HepG2 (cell line): ENCODE results near the gene CADM4. TPM values are rescaled to one million over a fixed set of nuclear protein-coding genes. Genes with fewer than 3 reads are reported as not detected.

Experiments used
- AKAP8 ChIP-seq: sonication (generic); formaldehyde crosslinking; IDR thresholded peaks from 2 replicates; pipeline ENCODE4 v1.5.1; 2020; ENCODE audit warnings: mild to moderate bottlenecking, missing genetic modification reagents
- CHD4 ChIP-seq: fragments of 200-600 bp; sonication (generic); IDR thresholded peaks from 2 replicates; pipeline ENCODE4 v1.7.0; 2017; ENCODE audit warnings: mild to moderate bottlenecking, low read length, borderline replicate concordance
- ETV6 ChIP-seq: sonication (generic); formaldehyde crosslinking; conservative IDR thresholded peaks from 2 replicates; pipeline ENCODE4 v1.4.0; 2020; ENCODE audit warnings: missing genetic modification reagents
- GATAD2A ChIP-seq: IDR thresholded peaks from 2 replicates; pipeline ENCODE4 v1.6.1; 2016
- HMG20A ChIP-seq: IDR thresholded peaks from 2 replicates; pipeline ENCODE4 v1.6.1; 2016; ENCODE audit warnings: borderline replicate concordance
- HNRNPL ChIP-seq: fragments of 200-400 bp; formaldehyde crosslinking; IDR thresholded peaks from 2 replicates; pipeline ENCODE4 v1.6.1; 2017; ENCODE audit warnings: mild to moderate bottlenecking, low read depth, low read length
- RBFOX2 ChIP-seq: fragments of 200-400 bp; formaldehyde crosslinking; IDR thresholded peaks from 2 replicates; pipeline ENCODE4 v1.6.1; 2017; ENCODE audit warnings: low read depth, mild to moderate bottlenecking, low read length
- RFX1 ChIP-seq: fragments of 450-650 bp; IDR thresholded peaks from 2 replicates; pipeline ENCODE4 v1.6.1; 2017
- U2AF2 ChIP-seq: fragments of 200-400 bp; formaldehyde crosslinking; IDR thresholded peaks from 2 replicates; pipeline ENCODE4 v1.6.1; 2017; ENCODE audit warnings: low read depth, mild to moderate bottlenecking, low read length
- ZNF563 ChIP-seq: sonication (generic); formaldehyde crosslinking; IDR thresholded peaks from 2 replicates; pipeline ENCODE4 v1.8.0; 2022; ENCODE audit warnings: mild to moderate bottlenecking, moderate library complexity, missing genetic modification reagents
- ZNF670 ChIP-seq: sonication (generic); formaldehyde crosslinking; IDR thresholded peaks from 2 replicates; pipeline ENCODE4 v1.8.0; 2022; ENCODE audit warnings: mild to moderate bottlenecking, missing genetic modification reagents, borderline replicate concordance
- ZNF747 ChIP-seq: sonication (generic); formaldehyde crosslinking; IDR thresholded peaks from 2 replicates; pipeline ENCODE4 v1.8.1; 2023; ENCODE audit warnings: missing genetic modification reagents, mild to moderate bottlenecking, borderline replicate concordance
- polyA plus RNA-seq, 8 experiments: library from polyadenylated mRNA; depleted of rRNA in 3 of 8; stranded (reverse) in 7 of 8; unstranded in 1 of 8; fragments of >200 nt; fragmentation: Illumina TruSeq in 4 of 8; extraction: Trizol in 4 of 8; gene quantifications; 2 replicates each; pipeline versions ENCODE4 v1.2.1 to v1.2.3, GENCODE V29; 2011 to 2016; ENCODE audit warnings: low read depth in 4 of 8, missing spikeins in 1 of 8, mixed read lengths in 1 of 8; ENCODE audit not compliant: insufficient read depth in 1 of 8
- total RNA-seq, 5 experiments: library from RNA; depleted of rRNA; stranded (reverse); fragments of >200 nt; fragmentation: Illumina TruSeq; extraction: Trizol; gene quantifications; 2 replicates each; pipeline ENCODE4 v1.2.3, GENCODE V29; 2016; ENCODE audit warnings: low read depth in 1 of 5
- TF ChIP-seq, protein P1 (sequence below): IDR thresholded peaks from 2 replicates; pipeline ENCODE4 v1.6.1; 2016; ENCODE audit warnings: mild to moderate bottlenecking
- TF ChIP-seq, protein P2 (sequence below): sonication (generic); formaldehyde crosslinking; IDR thresholded peaks from 2 replicates; pipeline ENCODE4 v1.8.0; 2022; ENCODE audit warnings: mild to moderate bottlenecking, missing genetic modification reagents
- TF ChIP-seq, protein P3 (sequence below): IDR thresholded peaks from 2 replicates; pipeline ENCODE4 v1.6.1; 2016; ENCODE audit warnings: low read depth, missing genetic modification reagents, missing compliant biosample characterization
- TF ChIP-seq, protein P4 (sequence below): sonication (generic); formaldehyde crosslinking; IDR thresholded peaks from 2 replicates; pipeline ENCODE4 v1.5.0; 2020; ENCODE audit warnings: mild to moderate bottlenecking, missing genetic modification reagents, borderline replicate concordance
- TF ChIP-seq, protein P5 (sequence below), 2 experiments: IDR thresholded peaks; 2 replicates each; pipeline ENCODE4 v1.6.1; 2011 to 2012; ENCODE audit warnings: low read length in 2 of 2, borderline replicate concordance in 1 of 2, low read depth in 1 of 2, mild to moderate bottlenecking in 1 of 2, moderate library complexity in 1 of 2

Gene CADM4
- total and polyA plus RNA-seq, 2 of the 13 experiments (the other 11 are each of a cell fraction or from before 2014, with no cell fraction given), result 8.5 to 16.0 TPM

DNA sequence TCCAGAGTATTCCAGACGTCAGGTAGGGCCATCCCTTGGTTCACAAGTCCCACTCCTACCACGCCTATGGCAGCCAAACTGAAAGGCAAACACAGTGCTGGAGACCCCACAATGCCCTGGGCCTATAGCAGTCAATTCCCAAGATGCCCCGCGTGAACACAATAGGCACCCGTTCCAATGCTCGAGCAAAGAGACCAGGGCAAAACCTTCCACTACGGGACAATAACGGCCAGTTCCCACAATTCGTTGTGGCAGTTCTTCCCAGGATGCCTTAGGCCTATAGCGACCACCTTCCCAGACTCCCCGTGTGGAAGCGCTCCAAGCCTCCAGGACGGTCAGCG is 20.8 kb downstream of the CADM4 start (continued):
- TF ChIP-seq ZNF563 (no peak), U2AF2 (no peak), RBFOX2 (no peak), CHD4 (peak; percentile 43; the same call in 1 of the 2 replicates), ZNF670 (CRISPR knock-in tag) (no peak), HMG20A (no peak), HNRNPL (0 out of 2 replicates have a peak, but pooled peaks have one; percentile 13), GATAD2A (CRISPR knock-in tag) (peak; percentile 20; the same call in 1 of the 2 replicates), ZNF747 (CRISPR knock-in tag) (0 out of 2 replicates have a peak, but pooled peaks have one; percentile 16), RFX1 (no peak), AKAP8 (no peak), ETV6 (CRISPR knock-in tag) (no peak)
- TF ChIP-seq, protein P1, sequence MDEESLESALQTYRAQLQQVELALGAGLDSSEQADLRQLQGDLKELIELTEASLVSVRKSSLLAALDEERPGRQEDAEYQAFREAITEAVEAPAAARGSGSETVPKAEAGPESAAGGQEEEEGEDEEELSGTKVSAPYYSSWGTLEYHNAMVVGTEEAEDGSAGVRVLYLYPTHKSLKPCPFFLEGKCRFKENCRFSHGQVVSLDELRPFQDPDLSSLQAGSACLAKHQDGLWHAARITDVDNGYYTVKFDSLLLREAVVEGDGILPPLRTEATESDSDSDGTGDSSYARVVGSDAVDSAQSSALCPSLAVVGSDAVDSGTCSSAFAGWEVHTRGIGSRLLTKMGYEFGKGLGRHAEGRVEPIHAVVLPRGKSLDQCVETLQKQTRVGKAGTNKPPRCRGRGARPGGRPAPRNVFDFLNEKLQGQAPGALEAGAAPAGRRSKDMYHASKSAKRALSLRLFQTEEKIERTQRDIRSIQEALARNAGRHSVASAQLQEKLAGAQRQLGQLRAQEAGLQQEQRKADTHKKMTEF (CRISPR knock-in tag), result no peak
- TF ChIP-seq, protein P2, sequence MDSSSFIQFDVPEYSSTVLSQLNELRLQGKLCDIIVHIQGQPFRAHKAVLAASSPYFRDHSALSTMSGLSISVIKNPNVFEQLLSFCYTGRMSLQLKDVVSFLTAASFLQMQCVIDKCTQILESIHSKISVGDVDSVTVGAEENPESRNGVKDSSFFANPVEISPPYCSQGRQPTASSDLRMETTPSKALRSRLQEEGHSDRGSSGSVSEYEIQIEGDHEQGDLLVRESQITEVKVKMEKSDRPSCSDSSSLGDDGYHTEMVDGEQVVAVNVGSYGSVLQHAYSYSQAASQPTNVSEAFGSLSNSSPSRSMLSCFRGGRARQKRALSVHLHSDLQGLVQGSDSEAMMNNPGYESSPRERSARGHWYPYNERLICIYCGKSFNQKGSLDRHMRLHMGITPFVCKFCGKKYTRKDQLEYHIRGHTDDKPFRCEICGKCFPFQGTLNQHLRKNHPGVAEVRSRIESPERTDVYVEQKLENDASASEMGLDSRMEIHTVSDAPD (CRISPR knock-in tag), result no peak
- TF ChIP-seq, protein P3, sequence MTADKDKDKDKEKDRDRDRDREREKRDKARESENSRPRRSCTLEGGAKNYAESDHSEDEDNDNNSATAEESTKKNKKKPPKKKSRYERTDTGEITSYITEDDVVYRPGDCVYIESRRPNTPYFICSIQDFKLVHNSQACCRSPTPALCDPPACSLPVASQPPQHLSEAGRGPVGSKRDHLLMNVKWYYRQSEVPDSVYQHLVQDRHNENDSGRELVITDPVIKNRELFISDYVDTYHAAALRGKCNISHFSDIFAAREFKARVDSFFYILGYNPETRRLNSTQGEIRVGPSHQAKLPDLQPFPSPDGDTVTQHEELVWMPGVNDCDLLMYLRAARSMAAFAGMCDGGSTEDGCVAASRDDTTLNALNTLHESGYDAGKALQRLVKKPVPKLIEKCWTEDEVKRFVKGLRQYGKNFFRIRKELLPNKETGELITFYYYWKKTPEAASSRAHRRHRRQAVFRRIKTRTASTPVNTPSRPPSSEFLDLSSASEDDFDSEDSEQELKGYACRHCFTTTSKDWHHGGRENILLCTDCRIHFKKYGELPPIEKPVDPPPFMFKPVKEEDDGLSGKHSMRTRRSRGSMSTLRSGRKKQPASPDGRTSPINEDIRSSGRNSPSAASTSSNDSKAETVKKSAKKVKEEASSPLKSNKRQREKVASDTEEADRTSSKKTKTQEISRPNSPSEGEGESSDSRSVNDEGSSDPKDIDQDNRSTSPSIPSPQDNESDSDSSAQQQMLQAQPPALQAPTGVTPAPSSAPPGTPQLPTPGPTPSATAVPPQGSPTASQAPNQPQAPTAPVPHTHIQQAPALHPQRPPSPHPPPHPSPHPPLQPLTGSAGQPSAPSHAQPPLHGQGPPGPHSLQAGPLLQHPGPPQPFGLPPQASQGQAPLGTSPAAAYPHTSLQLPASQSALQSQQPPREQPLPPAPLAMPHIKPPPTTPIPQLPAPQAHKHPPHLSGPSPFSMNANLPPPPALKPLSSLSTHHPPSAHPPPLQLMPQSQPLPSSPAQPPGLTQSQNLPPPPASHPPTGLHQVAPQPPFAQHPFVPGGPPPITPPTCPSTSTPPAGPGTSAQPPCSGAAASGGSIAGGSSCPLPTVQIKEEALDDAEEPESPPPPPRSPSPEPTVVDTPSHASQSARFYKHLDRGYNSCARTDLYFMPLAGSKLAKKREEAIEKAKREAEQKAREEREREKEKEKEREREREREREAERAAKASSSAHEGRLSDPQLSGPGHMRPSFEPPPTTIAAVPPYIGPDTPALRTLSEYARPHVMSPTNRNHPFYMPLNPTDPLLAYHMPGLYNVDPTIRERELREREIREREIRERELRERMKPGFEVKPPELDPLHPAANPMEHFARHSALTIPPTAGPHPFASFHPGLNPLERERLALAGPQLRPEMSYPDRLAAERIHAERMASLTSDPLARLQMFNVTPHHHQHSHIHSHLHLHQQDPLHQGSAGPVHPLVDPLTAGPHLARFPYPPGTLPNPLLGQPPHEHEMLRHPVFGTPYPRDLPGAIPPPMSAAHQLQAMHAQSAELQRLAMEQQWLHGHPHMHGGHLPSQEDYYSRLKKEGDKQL (CRISPR knock-in tag), result no peak
- TF ChIP-seq, protein P4, sequence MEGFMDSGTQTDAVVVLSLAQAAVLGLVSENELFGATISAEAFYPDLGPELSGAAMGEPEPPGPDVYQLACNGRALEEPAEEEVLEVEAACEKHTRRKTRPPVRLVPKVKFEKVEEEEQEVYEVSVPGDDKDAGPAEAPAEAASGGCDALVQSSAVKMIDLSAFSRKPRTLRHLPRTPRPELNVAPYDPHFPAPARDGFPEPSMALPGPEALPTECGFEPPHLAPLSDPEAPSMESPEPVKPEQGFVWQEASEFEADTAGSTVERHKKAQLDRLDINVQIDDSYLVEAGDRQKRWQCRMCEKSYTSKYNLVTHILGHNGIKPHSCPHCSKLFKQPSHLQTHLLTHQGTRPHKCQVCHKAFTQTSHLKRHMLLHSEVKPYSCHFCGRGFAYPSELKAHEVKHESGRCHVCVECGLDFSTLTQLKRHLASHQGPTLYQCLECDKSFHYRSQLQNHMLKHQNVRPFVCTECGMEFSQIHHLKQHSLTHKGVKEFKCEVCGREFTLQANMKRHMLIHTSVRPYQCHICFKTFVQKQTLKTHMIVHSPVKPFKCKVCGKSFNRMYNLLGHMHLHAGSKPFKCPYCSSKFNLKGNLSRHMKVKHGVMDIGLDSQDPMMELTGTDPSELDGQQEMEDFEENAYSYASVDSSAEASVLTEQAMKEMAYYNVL, result no peak
- TF ChIP-seq, protein P5, sequence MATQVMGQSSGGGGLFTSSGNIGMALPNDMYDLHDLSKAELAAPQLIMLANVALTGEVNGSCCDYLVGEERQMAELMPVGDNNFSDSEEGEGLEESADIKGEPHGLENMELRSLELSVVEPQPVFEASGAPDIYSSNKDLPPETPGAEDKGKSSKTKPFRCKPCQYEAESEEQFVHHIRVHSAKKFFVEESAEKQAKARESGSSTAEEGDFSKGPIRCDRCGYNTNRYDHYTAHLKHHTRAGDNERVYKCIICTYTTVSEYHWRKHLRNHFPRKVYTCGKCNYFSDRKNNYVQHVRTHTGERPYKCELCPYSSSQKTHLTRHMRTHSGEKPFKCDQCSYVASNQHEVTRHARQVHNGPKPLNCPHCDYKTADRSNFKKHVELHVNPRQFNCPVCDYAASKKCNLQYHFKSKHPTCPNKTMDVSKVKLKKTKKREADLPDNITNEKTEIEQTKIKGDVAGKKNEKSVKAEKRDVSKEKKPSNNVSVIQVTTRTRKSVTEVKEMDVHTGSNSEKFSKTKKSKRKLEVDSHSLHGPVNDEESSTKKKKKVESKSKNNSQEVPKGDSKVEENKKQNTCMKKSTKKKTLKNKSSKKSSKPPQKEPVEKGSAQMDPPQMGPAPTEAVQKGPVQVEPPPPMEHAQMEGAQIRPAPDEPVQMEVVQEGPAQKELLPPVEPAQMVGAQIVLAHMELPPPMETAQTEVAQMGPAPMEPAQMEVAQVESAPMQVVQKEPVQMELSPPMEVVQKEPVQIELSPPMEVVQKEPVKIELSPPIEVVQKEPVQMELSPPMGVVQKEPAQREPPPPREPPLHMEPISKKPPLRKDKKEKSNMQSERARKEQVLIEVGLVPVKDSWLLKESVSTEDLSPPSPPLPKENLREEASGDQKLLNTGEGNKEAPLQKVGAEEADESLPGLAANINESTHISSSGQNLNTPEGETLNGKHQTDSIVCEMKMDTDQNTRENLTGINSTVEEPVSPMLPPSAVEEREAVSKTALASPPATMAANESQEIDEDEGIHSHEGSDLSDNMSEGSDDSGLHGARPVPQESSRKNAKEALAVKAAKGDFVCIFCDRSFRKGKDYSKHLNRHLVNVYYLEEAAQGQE (IDR thresholded peaks at IDR 0.05; ENCODE audit: borderline replicate concordance in 1 of 2, low read depth in 1 of 2, low read length in 2 of 2), result no peak
